HG02884 (cell line): ENCODE results near the gene CST9L.

Experiments
- ATAC-seq: cut with Tn5 transposase; IDR thresholded peaks from one replicate; pipeline ENCODE4 v1.9.1; 2021; ENCODE audit warnings: mild to moderate bottlenecking, moderate library complexity; ENCODE audit not compliant: unreplicated experiment

CST9L gene

GRCh38 chr20:23547613-23548012, 20.7 kb downstream of the CST9L start:
- ATAC-seq = no peak

GRCh38 chr20:23546435-23547144, 21.7 kb downstream of the CST9L start:
- no peak for ATAC-seq

GRCh38 chr20:23544133-23544532, 24.2 kb downstream of the CST9L start:
- ATAC-seq = no peak

GRCh38 chr20:23542801-23543200, 25.5 kb downstream of the CST9L start:
- ATAC-seq = no peak

GRCh38 chr20:23541776-23542175, 26.5 kb downstream of the CST9L start:
- ATAC-seq = no peak

GRCh38 chr20:23541330-23541729, 27.0 kb downstream of the CST9L start:
- ATAC-seq = no peak

- no peak for ATAC-seq
Measured at GRCh38 chr20:23540624-23541023, 27.7 kb downstream of the CST9L start.

GRCh38 chr20:23537030-23537429, 31.3 kb downstream of the CST9L start:
- ATAC-seq = no peak

GRCh38 chr20:23536328-23536974, 31.8 kb downstream of the CST9L start:
- no peak for ATAC-seq

- no peak for ATAC-seq
Measured at GRCh38 chr20:23534801-23535593, 33.3 kb downstream of the CST9L start.

GRCh38 chr20:23533161-23533560, 35.1 kb downstream of the CST9L start:
- no peak for ATAC-seq

- no peak for ATAC-seq
Measured at GRCh38 chr20:23532533-23532932, 35.8 kb downstream of the CST9L start.

GRCh38 chr20:23530937-23531567, 37.2 kb downstream of the CST9L start:
- ATAC-seq = peak; percentile 78

- no peak for ATAC-seq
Measured at GRCh38 chr20:23528867-23529431, 39.3 kb downstream of the CST9L start.

- no peak for ATAC-seq
Measured at GRCh38 chr20:23526850-23527249, 41.4 kb downstream of the CST9L start.

GRCh38 chr20:23524146-23524545, 44.1 kb downstream of the CST9L start:
- ATAC-seq = no peak

- ATAC-seq = no peak
Measured at GRCh38 chr20:23520185-23520584, 48.1 kb downstream of the CST9L start.

GRCh38 chr20:23519556-23519955, 48.7 kb downstream of the CST9L start:
- no peak for ATAC-seq

GRCh38 chr20:23517719-23518118, 50.6 kb downstream of the CST9L start:
- no peak for ATAC-seq

- no peak for ATAC-seq
Measured at GRCh38 chr20:23515250-23515939, 52.9 kb downstream of the CST9L start.
